Measurements from ENCODE around the gene PDE8B. TPM values are rescaled to one million over a fixed set of nuclear protein-coding genes. Genes with fewer than 3 reads are reported as not detected.

Gene PDE8B
- total RNA-seq, 1 experiment from 2014 or later = 0.54 TPM

DNA sequence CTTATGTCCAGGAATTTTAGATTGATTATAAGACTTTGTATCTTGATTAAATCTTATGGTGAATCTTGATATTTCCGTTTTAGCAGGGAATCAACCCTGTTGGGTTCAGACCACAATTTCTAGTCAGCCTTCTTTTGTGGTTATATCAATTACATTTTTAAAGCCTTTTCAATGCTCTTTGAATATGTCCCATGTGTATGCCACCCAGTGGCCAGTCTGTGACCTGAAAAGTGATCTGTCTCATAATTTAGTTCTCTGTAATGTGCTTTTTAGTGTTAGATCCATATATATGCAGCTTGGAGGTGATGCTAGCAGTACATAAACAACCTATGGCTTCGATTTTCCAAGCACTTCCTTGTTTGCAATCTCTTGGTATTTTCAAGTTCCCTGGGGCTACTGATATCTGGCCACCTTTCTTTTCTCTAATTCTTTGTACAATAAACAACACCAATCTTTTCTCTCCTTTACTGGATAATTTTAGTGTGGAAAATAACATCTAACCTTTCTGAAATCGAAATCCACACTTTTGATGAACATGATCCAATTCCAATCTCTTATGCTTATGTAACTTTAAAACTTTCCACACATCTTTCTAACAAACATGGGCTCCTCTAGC, 28.8 kb downstream of the PDE8B start:
- CTCF ChIA-PET = interaction anchor here (1.1 to 1.5 kb wide), 3 partner anchors 28 to 372 kb away, joined by 3 to 5 read pairs (median 5); partner anchors contain the start of gene WDR41
- no TSS peak for BruUV-seq (replicated peaks)
- Mint-ChIP-seq H3K4me1 (ENCODE audit: low read depth, unreplicated experiment) (peaks cover 9% of the 10 kb centered on the region), H3K36me3 (ENCODE audit: insufficient read depth, unreplicated experiment) (no peaks in the 10 kb centered on the region), H3K4me3 (ENCODE audit: low read depth, unreplicated experiment) (no peak overlapping the region), H3K27me3 (ENCODE audit: unreplicated experiment) (peaks cover 15% of the 10 kb centered on the region), H3K27ac (ENCODE audit: unreplicated experiment) (no peak overlapping the region), H3K9me3 (ENCODE audit: low read depth, unreplicated experiment) (peaks cover 6% of the 10 kb centered on the region)
- TF ChIP-seq, protein P1, sequence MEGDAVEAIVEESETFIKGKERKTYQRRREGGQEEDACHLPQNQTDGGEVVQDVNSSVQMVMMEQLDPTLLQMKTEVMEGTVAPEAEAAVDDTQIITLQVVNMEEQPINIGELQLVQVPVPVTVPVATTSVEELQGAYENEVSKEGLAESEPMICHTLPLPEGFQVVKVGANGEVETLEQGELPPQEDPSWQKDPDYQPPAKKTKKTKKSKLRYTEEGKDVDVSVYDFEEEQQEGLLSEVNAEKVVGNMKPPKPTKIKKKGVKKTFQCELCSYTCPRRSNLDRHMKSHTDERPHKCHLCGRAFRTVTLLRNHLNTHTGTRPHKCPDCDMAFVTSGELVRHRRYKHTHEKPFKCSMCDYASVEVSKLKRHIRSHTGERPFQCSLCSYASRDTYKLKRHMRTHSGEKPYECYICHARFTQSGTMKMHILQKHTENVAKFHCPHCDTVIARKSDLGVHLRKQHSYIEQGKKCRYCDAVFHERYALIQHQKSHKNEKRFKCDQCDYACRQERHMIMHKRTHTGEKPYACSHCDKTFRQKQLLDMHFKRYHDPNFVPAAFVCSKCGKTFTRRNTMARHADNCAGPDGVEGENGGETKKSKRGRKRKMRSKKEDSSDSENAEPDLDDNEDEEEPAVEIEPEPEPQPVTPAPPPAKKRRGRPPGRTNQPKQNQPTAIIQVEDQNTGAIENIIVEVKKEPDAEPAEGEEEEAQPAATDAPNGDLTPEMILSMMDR (IDR thresholded peaks at IDR 0.05; ENCODE audit: unreplicated experiment) = peak; percentile 70
- peak; percentile 48 for DNase-seq
- intact Hi-C loops (cut with micrococcal nuclease; ENCODE audit: unreplicated experiment) = loop anchor here (1.0 to 10.0 kb wide), 4 partner anchors 95 to 370 kb away; partner anchors contain the start of gene WDR41

DNA sequence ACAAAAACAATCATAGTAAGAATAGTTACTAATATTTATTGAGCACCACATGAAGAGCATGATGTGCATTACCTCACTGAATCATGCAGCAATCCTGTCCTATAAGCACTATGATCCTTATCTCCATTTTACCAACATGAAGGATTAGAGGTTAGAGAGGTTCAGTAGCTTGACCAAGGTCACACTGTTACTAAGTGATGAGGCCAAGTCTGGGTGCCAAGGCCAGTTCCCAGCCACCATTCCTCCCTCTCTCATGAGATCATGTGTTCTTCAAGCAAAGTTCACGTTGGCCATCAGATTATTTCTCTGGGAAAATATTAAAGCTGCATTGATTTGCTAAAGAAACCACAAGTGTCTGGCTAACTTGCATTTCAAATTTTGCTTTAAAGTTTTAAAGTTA, 31.0 kb downstream of the PDE8B start:
- intact Hi-C loops (cut with micrococcal nuclease; ENCODE audit: unreplicated experiment) = no loop called here
- CTCF ChIA-PET = interaction anchor here (0.6 kb wide), 1 partner anchor 1812 kb away, joined by 6 read pairs; no protein-coding TSS in a partner anchor
- no peak overlapping the region for H3K27ac Mint-ChIP-seq (ENCODE audit: unreplicated experiment)
- no peak overlapping the region for H3K4me3 Mint-ChIP-seq (ENCODE audit: low read depth, unreplicated experiment)
- peaks cover under 1% of the 10 kb centered on the region for H3K4me1 Mint-ChIP-seq (ENCODE audit: low read depth, unreplicated experiment)
- no peak for DNase-seq
- TF ChIP-seq, protein P1 (IDR thresholded peaks at IDR 0.05; ENCODE audit: unreplicated experiment) = no peak
- no peaks in the 10 kb centered on the region for H3K36me3 Mint-ChIP-seq (ENCODE audit: insufficient read depth, unreplicated experiment)
- H3K27me3 Mint-ChIP-seq (ENCODE audit: unreplicated experiment) = peaks cover 5% of the 10 kb centered on the region
- BruUV-seq (replicated peaks) = no TSS peak
- H3K9me3 Mint-ChIP-seq (ENCODE audit: low read depth, unreplicated experiment) = peaks cover under 1% of the 10 kb centered on the region

DNA sequence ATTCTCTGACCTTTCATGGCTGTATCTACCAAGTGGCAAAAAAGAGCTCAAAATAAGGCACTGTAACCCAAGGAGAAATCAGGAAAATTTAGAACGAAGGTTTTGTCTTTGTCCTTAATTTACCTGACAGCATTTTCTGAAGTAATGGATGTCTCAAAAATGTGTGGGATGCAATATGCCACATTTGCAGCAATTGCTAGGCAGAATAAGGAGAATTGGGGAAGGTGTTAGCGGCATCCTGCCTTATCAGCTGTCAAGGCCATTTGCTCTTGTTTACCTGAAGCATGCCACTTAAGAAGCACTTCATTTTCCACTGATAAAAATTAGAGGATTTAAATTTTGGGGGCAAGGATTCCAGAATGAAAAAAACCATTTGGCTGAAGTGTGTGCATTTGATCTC, 39.0 kb downstream of the PDE8B start:
- intact Hi-C loops (cut with micrococcal nuclease; ENCODE audit: unreplicated experiment) = no loop called here
- Mint-ChIP-seq H3K27me3 (ENCODE audit: unreplicated experiment) (peaks cover 68% of the 10 kb centered on the region), H3K9me3 (ENCODE audit: low read depth, unreplicated experiment) (no peaks in the 10 kb centered on the region), H3K36me3 (ENCODE audit: insufficient read depth, unreplicated experiment) (no peaks in the 10 kb centered on the region), H3K4me1 (ENCODE audit: low read depth, unreplicated experiment) (no peaks in the 10 kb centered on the region), H3K27ac (ENCODE audit: unreplicated experiment) (no peak overlapping the region), H3K4me3 (ENCODE audit: low read depth, unreplicated experiment) (no peak overlapping the region)
- no TSS peak for BruUV-seq (replicated peaks)
- CTCF ChIA-PET = no interaction called here
- TF ChIP-seq, protein P1 (IDR thresholded peaks at IDR 0.05; ENCODE audit: unreplicated experiment) = no peak
- no peak for DNase-seq

DNA sequence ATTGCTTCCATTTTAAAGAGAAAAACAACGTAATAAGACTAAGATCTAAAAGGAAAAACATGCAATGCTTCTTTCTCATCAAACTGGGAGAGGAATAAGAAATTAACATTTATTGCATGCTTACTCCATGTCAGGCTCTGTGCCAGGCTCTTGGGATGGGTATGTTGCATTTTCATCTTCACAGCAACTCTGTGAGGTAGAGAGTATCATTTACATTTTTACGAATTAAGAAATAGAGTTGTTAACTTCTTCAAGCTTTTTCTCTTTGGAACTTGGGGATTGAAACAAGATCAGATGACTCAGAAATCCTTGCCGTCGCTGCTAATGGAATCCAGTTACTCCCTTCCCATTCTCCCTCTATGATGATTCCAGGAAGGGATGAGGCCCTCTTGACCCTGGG, 39.5 kb downstream of the PDE8B start:
- intact Hi-C loops (cut with micrococcal nuclease; ENCODE audit: unreplicated experiment) = no loop called here
- no peaks in the 10 kb centered on the region for H3K36me3 Mint-ChIP-seq (ENCODE audit: insufficient read depth, unreplicated experiment)
- DNase-seq = no peak
- no TSS peak for BruUV-seq (replicated peaks)
- no peaks in the 10 kb centered on the region for H3K4me1 Mint-ChIP-seq (ENCODE audit: low read depth, unreplicated experiment)
- H3K9me3 Mint-ChIP-seq (ENCODE audit: low read depth, unreplicated experiment) = no peaks in the 10 kb centered on the region
- H3K27me3 Mint-ChIP-seq (ENCODE audit: unreplicated experiment) = peaks cover 73% of the 10 kb centered on the region
- no peak overlapping the region for H3K27ac Mint-ChIP-seq (ENCODE audit: unreplicated experiment)
- TF ChIP-seq, protein P1 (IDR thresholded peaks at IDR 0.05; ENCODE audit: unreplicated experiment) = no peak
- no peak overlapping the region for H3K4me3 Mint-ChIP-seq (ENCODE audit: low read depth, unreplicated experiment)
- CTCF ChIA-PET = interaction anchor here (0.7 kb wide), 1 partner anchor 26 kb away, joined by 3 read pairs; no protein-coding TSS in a partner anchor
